Islet precursor cell (in vitro differentiated cells): Measurements from ENCODE around the gene CANT1.
"Not testable (repeated sequence)": the region's sequence is repeated elsewhere in the genome, so short reads cannot be mapped to it uniquely, and the experiment has no call there.

Source experiments
- DNase-seq: peaks from one replicate; pipeline ENCODE4 v3.0.0-alpha.2; 2018

Gene CANT1

DNA sequence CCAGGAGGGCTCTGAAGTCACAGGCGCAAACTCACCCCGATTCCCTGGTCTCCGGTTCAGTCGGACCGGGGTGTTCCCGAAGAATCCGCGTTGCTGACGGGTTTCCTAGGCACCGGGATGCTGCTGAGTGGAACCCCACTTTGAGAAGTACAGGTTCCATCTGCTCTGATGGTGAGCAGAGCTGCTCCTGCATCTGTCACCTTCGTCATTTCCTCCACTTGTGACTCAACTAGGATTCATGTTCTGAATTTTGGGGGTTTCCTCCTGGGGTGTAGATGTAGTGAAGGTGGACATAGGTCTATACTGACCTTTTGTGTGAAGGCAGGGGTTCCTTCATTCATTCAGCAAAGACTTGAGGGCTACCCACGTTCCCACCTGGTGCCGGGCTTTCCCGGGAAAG, 54.9 kb downstream of the CANT1 start:
- no peak for DNase-seq

DNA sequence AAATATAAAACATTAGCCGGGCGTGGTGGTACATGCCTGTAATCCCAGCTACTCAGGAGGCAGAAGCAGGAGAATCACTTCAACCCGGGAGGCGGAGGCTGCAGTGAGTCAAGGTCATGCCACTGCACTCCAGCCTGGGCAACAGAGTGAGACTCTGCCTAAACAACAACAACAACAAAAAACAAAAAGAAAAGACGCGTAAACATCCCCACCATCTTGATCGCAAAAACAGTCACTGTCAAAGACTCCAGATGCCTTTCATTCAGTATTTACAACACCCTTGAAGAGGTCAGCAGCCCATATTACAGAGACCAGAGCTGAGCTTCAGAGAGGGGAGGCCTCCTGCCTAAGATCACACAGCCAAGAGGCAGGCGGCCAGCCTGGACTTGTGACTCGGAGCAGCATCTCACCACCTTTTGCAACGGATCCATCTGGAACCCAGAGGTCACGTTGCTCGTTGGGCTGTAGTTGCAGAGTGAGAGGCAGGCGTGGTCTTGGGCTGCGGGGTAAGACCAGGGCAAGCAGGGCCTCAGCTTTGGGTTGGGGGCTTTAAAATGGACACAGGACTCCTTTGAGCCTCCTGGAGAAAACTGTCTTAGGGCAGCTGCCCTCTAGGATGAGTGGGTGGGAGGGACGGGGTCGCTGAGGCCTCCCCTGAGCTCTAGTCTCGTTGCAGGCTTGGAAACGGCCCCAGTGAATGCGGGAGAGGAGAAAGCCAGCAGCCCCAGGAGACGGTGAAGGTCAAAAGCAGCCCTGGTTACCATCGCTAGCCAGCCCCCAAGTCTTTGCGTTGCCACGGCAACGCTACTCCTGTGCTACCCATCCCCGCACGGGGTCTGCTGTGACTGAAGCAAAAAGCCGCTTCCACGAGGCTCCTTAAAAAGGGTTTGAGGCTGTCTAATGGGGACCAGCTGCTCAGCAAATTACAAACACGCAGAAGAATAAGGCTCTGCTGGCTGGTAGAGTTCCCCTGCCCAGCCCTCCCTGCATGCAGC, 55.9 kb downstream of the CANT1 start:
- no peak for DNase-seq

DNA sequence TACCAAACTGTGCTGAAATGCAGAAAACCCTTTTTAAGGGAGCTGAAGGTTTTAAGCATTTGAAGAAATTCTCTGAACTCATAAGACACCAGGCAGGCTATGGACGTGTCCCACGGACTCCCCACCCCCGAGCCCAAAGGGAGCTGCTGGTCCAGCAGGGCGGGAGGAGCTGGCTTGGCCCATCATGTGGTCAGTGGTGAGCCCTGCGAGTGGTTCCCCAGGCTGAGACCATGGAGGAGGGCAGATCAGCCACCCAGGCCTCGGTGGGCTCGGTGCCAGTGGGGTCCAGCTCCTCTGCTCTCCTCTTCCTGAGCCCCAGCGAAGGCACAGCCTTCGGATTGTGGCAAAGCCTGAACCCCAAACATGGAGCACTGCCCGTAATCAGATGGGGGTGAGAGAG, 56.9 kb downstream of the CANT1 start:
- DNase-seq, result no peak

DNA sequence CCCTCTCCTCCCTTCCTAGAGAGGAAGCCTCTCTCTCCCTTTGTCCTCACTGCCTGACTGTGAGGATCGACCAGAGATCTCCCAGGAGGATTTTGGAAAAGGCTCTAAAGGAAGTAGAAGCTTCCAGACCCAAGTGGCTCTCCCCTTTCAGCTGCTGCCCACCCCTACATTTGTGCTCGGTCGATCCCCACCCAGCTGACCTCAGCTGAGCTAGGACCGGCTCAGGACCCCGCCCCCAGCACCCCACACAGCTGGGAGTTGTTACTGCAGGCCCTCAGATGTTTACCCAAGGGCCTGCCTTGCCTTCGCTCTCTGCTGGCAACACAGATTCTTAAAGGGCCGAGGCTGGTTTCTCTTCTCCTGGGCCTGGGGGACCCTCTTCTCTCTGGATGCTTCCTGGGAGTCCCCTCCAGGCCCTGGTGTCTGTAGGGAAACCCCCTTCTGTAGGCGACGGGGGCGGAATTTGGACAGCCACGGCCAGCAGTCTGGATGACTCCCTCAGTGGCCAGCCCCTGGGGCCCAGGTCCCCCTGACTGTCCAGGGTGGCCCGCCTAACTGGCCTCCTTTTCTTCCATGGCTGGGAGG, 57.5 kb downstream of the CANT1 start:
- DNase-seq, result no peak

DNA sequence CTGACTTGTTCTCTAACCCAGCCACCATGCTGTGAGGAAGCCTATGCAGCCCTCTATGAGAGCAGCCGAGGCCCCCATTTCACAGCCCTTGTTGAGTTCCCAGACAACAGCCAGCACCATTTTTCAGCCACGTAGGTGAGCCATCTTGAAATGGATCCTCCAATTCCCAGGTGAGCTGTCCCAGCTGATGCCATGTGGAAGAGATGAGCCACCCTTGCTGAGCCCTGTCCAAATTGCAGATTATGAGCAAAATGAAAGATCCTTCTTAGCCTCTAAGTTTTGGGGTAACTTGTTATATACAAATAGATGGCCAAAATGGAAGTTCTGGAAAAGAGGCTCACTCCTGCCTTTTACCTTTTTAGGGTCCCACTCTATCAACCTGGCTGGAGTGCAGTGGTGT, 58.7 kb downstream of the CANT1 start:
- DNase-seq, result no peak

DNA sequence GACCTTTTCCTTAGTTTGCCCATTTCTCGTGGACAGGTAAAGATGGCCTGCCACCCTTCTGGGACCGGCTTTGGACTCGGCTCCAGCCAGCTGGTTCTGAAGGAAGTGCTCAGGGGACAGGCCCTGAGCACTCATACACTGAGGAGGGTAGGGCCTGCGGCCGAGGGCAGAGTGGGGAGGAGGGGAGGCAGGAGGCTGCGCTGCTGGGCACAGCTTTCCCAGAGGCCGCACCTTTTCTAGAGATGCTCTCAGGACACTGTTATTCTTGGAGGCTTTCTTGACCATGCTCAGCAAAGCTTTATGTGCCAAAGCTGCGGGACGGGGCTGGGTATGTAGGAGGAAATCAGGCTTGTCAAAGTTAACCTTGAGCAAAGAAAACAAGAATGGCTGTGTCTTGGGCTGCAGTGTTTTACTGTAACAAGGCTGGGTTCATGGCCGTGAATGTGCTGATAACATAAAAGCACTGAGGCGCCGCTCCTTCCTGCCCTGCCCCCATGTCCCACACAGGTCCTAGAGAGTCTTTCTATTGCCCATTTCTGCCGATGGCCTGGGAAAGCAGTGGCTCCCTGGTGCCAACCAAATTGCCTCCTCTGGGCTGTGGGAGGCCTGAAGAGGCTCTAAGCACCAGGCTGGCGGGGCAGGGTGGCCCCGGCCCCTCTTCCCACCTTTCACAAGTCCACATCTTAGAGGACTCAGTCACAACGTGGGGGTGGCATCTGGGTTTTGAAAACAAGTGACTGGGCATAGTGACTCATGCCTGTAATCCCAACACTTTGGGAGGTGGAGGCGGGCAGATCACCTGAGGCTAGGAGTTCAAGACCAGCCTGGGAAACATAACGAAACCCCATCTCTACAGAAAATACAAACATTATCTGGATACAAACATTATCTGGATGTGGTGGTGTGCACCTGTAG, 62.1 kb downstream of the CANT1 start:
- DNase-seq, result no peak

DNA sequence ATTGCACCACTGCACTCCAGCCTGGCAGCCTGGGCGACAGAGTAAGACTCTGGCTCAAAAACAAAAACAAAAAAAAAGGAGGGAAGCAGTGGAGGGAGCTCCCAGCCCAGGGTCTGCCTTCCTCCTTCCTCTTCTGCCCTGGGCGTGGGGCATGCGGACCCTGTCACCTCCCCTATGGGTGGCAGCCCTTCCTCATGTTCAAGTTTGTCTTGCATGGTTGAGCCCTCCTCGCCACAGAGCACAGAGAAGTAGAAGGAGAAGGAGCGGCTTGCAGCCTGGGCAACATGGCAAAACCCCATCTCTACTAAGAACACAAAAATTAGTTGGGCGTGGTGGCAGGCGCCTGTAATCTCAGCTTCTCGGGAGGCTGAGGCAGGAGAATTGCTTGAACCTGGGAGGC, 62.9 kb downstream of the CANT1 start:
- no peak for DNase-seq

DNA sequence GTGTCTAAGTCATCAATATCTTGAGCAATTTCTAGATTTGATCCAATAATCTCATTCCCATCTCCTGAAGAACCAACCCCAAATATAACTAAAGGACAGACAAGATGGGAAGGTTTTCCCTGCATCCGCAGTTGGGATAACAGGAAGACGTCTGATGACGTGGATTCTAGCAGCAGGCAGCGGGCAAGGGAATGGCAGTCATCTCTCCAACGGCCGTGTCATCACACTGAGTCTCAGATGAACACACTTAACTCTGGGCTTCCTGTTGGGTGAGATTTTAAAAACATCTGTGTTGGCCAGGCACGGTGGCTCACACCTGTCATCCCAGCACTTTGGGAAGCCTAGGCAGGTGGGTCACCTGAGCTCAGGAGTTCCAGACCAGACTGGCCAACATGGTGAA, 63.4 kb downstream of the CANT1 start:
- no peak for DNase-seq

DNA sequence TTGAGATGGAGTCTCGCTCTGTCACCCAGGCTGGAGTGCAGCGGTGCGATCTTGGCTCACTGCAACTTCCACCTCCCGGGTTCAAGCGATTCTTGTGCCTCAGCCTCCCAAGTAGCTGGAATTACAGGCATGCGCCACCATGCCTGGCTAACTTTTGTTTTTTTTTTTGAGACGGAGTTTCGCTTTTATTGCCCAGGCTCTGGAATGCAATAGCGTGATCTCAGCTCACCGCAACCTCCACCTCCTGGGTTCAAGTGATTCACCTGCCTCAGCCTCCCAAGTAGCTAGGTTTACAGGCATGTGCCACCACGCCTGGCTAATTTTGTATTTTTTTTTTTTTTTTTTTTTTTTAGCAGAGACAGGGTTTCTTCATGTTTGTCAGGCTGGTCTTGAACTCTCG, 64.1 kb downstream of the CANT1 start:
- DNase-seq, result not testable (repeated sequence)

DNA sequence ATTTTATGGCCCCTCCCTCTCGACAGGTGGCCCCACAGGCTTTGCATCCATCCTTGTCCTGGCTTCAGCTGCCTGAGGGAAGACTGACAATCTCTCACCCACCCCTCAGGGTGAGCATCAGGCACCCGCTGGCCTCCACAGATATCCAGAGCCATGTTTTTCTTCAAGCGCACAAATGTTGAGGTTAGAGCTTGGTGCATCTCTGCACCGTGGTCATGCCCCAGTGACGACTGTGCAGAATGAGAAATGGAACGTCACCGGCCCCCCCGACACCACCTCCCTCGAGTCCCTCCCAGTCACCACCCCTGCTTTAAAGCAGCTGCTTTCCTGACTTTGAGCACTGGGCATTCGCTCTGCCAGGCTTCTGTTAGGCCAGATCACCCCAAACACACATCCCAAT, 64.6 kb downstream of the CANT1 start:
- DNase-seq, result no peak

DNA sequence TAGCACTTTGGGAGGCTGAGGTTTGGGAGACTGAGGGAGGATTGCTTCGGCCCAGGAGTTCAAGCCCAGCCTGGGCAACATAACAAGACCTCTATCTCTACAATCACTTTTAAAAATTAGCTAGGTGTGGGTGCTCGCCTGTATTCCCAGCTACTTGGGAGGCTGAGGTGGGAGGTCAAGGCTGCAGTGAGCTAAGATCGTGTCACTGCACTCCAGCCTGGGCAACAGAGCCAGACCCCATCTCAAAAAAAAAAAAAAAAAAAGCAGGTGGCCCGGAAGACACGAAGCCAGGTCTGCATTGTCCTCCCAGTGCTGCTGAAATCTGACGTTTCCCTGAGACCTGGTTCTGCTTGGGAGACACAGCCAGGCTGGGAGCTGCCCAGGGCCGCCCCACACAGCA, 65.5 kb downstream of the CANT1 start:
- no peak for DNase-seq
